PC-3 (cell line): ENCODE measurements around the gene MYO5C.

Source experiments
- CTCF ChIP-seq: fragments of 300-600 bp; sonication (generic); conservative IDR thresholded peaks from 2 replicates; pipeline ENCODE4 v1.5.1; 2017; ENCODE audit warnings: antibody characterized with exemption, low read depth, mild to moderate bottlenecking, low read length
- EZH2 ChIP-seq: fragments of 300-600 bp; sonication (generic); IDR thresholded peaks from one replicate; pipeline ENCODE4 v1.6.1; 2017; ENCODE audit warnings: antibody characterized with exemption, mild to moderate bottlenecking, low read length; ENCODE audit not compliant: unreplicated experiment
- EZH2phosphoT487 ChIP-seq: fragments of 300-600 bp; sonication (generic); IDR thresholded peaks from 2 replicates; pipeline ENCODE4 v1.6.1; 2018; ENCODE audit warnings: mild to moderate bottlenecking, antibody characterized with exemption, low read length, borderline replicate concordance

- TF ChIP-seq CTCF (no peak), EZH2 (no peak), EZH2phosphoT487 (no peak)
Measured at GRCh38 chr15:52258461-52258860, 37.1 kb downstream of the MYO5C start.
